Ovary (tissue), 9 donors: ENCODE measurements around the gene SH2B3. TPM values are rescaled to one million over a fixed set of nuclear protein-coding genes. Genes with fewer than 3 reads are reported as not detected.
"Not testable (repeated sequence)": the region's sequence is repeated elsewhere in the genome, so short reads cannot be mapped to it uniquely, and the experiment has no call there.

Experiments used
- DNase-seq, 5 donors: peaks; one replicate each; pipeline ENCODE4 v3.0.0-alpha.2; 2019 to 2020
- H3K27ac ChIP-seq, 2 donors: fragments of 200-600 bp; one replicate each; pipeline versions ENCODE4 v1.5.1 to v1.8.0; 2019 to 2022
- H3K27me3 ChIP-seq: fragments of 200-600 bp; one replicate; pipeline ENCODE4 v1.8.0; 2022
- H3K36me3 ChIP-seq: fragments of 200-600 bp; sonication (generic); one replicate; pipeline ENCODE4 v1.5.1; 2019
- H3K4me1 ChIP-seq: one replicate; pipeline ENCODE4 v1.8.1; 2013; ENCODE audit warnings: mild to moderate bottlenecking, moderate library complexity; ENCODE audit not compliant: insufficient read depth
- H3K4me3 ChIP-seq: fragments of 200-600 bp; sonication (generic); one replicate; pipeline ENCODE4 v1.5.1; 2017
- H3K9me3 ChIP-seq, 2 donors: fragments of 200-600 bp in 1 of 2; sonication (generic) in 1 of 2; one replicate each; pipeline versions ENCODE4 v1.5.1 to v1.8.1; 2013 to 2019; ENCODE audit warnings: mild to moderate bottlenecking in 1 of 2, moderate library complexity in 1 of 2
- EP300 ChIP-seq: sonication (generic); formaldehyde crosslinking; IDR thresholded peaks from one replicate; pipeline ENCODE4 v1.6.1; 2017; ENCODE audit warnings: antibody characterized with exemption
- POLR2A ChIP-seq: fragments of 450-650 bp; IDR thresholded peaks from one replicate; pipeline ENCODE4 v1.6.1; 2017; ENCODE audit warnings: antibody characterized with exemption, mild to moderate bottlenecking, moderate library complexity
- WGBS, 3 donors: extraction: QIAGEN DNeasy Blood & Tissue Kit in 1 of 3; methylation state at CpG; one replicate each; pipeline versions ENCODE4 v1.1.5 to v1.1.7; 2013 to 2017; 5-methylcytosine and 5-hydroxymethylcytosine counted together
- intact Hi-C, 4 donors: fragments of 100-400 bp; cut with DNase I; formaldehyde crosslinking; loops; one replicate each; pipeline versions ENCODE4 v1.11.0 to v1.15.1; 2022 to 2023
- polyA plus RNA-seq, 2 donors: library from polyadenylated mRNA; stranded (reverse); fragments of 200-250 nt in 1 of 2; fragments of 350-450 nt in 1 of 2; fragmentation: Illumina TruSeq in 1 of 2; extraction: RNeasy Lipid Tissue Mini Kit (QIAGEN cat#74804) in 1 of 2; gene quantifications; one replicate each; pipeline ENCODE4 v1.2.3, GENCODE V29; 2013 to 2014
- total RNA-seq, 7 donors: library from RNA; depleted of rRNA in 2 of 7; stranded (reverse); fragments of >200 nt in 2 of 7; fragmentation: NEBNext Ultra II Directional in 3 of 7; extraction: Animal tissue kit (Norgen Biotek cat#: 25700) in 3 of 7; gene quantifications; one replicate each; pipeline versions ENCODE4 v1.1.0 to v1.2.4, GENCODE V29; 2016 to 2023
- TF ChIP-seq, protein P1 (sequence below), 3 donors: fragments of 450-650 bp in 2 of 3; fragments of 200-600 bp in 1 of 3; IDR thresholded peaks; one replicate each; pipeline versions ENCODE4 v1.5.1 to v1.8.0; 2016 to 2022; ENCODE audit warnings: antibody characterized with exemption in 3 of 3, mild to moderate bottlenecking in 1 of 3
- donor health status: DM: no; HTN: no; CAD: no; lungs with moderate emphysema.
- donor health status: DM: no; HTN: no; CAD: no.
- donor health status: Bipolar disorder and iron deficiency.
- donor health status: DM: yes; HTN: yes; CAD: no.
- donor health status: DM: no; HTN: no; CAD: no.
- donor health status: DM: yes; HTN: yes; CAD: no.

SH2B3 gene
- total and polyA plus RNA-seq, 9 donors = 7.2 to 24.0 (median 14.3) TPM

DNA sequence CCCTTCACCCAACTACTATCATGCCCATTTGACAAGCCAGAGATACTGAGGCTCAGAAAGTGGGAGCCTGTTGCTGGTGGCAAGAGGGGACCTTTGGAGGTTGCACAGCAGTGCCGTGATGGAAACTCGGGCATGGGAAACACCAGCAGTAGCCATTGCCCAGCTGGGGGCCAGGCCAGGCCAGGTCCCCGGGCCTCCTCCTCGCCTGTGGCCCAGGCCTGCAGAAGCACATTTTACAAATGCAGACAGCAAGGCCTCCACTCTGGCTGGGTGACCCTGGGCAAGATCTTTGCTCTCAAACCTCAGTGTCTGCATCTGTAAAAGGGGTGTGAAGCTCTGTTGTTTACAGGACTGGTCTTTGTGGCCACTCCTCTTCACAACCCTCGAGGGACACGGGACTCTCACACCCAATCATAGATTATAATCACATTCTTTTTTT lies 4.5 kb upstream of the SH2B3 start:
- intact Hi-C loops = no loop called here
- no peaks in the 10 kb centered on the region for H3K9me3 ChIP-seq
- H3K4me1 ChIP-seq = peaks cover 3% of the 10 kb centered on the region
- no peak for DNase-seq
- 91 to 93% (median 93%) methylated on average over 6 of the region's 6 CpGs for WGBS, 3 donors
- TF ChIP-seq, protein P1, sequence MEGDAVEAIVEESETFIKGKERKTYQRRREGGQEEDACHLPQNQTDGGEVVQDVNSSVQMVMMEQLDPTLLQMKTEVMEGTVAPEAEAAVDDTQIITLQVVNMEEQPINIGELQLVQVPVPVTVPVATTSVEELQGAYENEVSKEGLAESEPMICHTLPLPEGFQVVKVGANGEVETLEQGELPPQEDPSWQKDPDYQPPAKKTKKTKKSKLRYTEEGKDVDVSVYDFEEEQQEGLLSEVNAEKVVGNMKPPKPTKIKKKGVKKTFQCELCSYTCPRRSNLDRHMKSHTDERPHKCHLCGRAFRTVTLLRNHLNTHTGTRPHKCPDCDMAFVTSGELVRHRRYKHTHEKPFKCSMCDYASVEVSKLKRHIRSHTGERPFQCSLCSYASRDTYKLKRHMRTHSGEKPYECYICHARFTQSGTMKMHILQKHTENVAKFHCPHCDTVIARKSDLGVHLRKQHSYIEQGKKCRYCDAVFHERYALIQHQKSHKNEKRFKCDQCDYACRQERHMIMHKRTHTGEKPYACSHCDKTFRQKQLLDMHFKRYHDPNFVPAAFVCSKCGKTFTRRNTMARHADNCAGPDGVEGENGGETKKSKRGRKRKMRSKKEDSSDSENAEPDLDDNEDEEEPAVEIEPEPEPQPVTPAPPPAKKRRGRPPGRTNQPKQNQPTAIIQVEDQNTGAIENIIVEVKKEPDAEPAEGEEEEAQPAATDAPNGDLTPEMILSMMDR (IDR thresholded peaks at IDR 0.05) = no peak
- TF ChIP-seq POLR2A (no peak), EP300 (no peak)
- no peaks in the 10 kb centered on the region for H3K27me3 ChIP-seq
- no peak overlapping the region for H3K27ac ChIP-seq
- no peaks in the 10 kb centered on the region for H3K36me3 ChIP-seq
- H3K4me3 ChIP-seq = no peak overlapping the region

DNA sequence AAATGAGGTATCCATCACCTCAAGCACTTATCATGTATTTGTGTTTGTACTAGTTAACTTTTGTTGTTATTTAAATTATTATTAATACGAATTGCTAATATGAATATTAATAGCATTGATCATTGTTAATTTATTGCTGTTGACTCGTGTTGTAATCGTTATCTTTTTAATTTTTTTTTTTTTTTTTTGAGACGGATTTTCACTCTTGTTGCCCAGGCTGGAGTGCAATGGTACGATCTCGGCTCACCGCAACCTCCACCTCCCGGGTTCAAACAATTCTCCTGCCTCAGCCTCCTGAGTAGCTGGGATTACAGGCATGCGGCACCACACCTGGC lies 3.3 kb upstream of the SH2B3 start:
- peak overlapping the region in 1 of 2 donors; percentile 83 for H3K27ac ChIP-seq
- intact Hi-C loops, H3K27me3 ChIP-seq, H3K9me3 ChIP-seq, H3K4me1 ChIP-seq, DNase-seq, H3K36me3 ChIP-seq, H3K4me3 ChIP-seq: not testable (repeated sequence)
- 64 to 73% (median 72%) methylated on average over 9 of the region's 9 CpGs for WGBS, 3 donors

DNA sequence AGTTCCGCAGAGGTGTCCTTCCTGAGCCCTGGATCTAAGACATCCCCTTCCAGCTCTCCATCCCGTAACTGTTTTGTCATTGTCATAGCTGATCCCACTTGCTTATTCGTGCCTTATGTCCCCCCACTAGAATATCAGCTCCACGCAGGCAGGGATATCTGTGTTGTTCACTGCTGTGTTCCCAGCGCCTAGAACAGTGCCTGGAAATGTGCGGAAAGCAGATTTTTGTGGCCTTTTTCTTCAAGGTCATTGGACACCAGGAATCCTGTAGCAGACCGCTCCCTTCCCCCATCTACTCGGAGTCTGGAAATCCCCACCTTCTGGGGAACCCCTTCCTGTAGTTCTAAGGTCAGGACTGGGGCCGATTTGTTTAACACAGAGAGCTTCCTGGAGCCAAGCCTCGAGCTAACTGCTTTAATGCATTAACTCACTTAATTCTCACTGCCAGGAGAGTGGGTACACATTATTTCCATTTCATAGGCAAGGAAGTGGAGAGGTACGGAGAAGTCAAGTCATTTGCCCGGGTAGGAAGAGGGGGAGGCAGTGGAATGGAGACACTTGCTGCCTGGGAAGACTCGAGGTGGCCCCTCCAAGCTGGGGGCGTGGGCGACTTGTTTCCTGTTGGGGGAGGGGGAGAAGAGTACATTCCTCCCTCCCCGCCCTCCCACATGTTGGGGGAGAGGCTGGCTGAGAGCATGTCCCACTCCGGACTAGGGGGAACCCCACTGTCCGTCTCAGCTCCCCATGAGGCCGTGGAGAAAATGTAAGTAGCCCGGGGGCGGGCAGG lies 1.2 kb upstream of the SH2B3 start:
- Histone ChIP-seq H3K27ac (peak overlapping the region; percentile 38 to 83), H3K36me3 (no peaks in the 10 kb centered on the region), H3K4me1 (peaks cover 8% of the 10 kb centered on the region), H3K27me3 (no peaks in the 10 kb centered on the region), H3K9me3 (no peaks in the 10 kb centered on the region), H3K4me3 (peak overlapping the region; percentile 66)
- TF ChIP-seq POLR2A = no peak
- TF ChIP-seq, protein P1 (IDR thresholded peaks at IDR 0.05) = no peak
- no peak for TF ChIP-seq EP300
- intact Hi-C loops = loop anchor here in 3 of 4 donors (5.0 kb wide), 2 partner anchors 43 to 48 kb away; no protein-coding TSS in a partner anchor
- WGBS, 3 donors = 29 to 30% (median 29%) methylated on average over 21 of the region's 21 CpGs
- peak in 2 of 5 donors; percentile 57 to 67 for DNase-seq

DNA sequence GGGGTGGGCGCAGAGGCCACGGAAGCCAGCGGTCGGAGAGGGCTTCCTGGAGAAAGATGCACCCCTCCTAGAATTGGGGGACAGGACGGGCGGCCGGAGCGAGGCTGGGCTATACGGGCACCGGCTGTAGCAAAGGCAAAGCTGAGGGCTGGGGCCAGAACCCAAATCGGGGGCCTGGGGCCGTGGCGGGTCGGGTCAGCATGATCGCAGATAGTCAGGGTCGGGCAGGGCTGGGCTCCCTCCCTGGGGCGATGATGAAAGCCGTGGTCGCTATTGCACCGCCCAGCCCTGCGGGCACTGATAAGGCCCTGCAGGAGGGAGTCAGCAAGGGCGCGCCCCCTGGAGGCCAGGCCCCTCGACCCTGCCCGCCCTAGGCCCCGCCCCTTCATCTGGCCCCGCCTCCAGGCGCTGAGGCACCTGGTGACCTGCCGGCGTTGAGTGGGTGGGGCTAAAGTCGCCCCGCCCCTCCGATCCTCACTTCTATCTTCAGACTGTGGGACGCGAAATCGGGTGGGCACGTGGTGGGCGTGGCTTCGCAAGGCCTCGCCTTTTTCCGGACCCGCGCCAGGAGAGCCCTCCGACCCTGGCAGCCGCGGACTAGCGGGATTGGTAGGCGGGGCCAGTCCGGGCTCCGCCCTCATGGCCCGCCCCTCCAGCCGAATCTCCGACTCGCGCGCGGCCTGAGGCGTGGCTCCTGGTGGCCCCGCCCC lies 419 bp upstream of the SH2B3 start:
- Histone ChIP-seq H3K4me1 (peaks cover 11% of the 10 kb centered on the region), H3K27ac (peak overlapping the region; percentile 38 to 83), H3K4me3 (peak overlapping the region; percentile 66), H3K9me3 (no peaks in the 10 kb centered on the region), H3K27me3 (no peaks in the 10 kb centered on the region), H3K36me3 (no peaks in the 10 kb centered on the region)
- TF ChIP-seq EP300 (no peak), POLR2A (peak; percentile 15)
- TF ChIP-seq, protein P1 (IDR thresholded peaks at IDR 0.05) = peak; percentile 35 to 71 (median 55)
- peak; percentile 95 to 99 (median 98) for DNase-seq
- WGBS, 3 donors = 1 to 2% (median 1%) methylated on average over 34 to 59 of the region's 59 CpGs
- intact Hi-C loops = loop anchor here in 3 of 4 donors (5.0 kb wide), 2 partner anchors 42 to 47 kb away; no protein-coding TSS in a partner anchor
